Ecto neural progenitor cell (in vitro differentiated cells): ENCODE data around the gene RBM17.
A peak's percentile ranks its signal among the peaks of the same experiment; 100 is the strongest.
"Not testable (repeated sequence)": the region's sequence is repeated elsewhere in the genome, so short reads cannot be mapped to it uniquely, and the experiment has no call there.

ENCODE experiments used
- DNase-seq: peaks from one replicate; pipeline ENCODE4 v3.0.0-alpha.2; 2018; ENCODE audit warnings: low spot score

Gene RBM17

DNA sequence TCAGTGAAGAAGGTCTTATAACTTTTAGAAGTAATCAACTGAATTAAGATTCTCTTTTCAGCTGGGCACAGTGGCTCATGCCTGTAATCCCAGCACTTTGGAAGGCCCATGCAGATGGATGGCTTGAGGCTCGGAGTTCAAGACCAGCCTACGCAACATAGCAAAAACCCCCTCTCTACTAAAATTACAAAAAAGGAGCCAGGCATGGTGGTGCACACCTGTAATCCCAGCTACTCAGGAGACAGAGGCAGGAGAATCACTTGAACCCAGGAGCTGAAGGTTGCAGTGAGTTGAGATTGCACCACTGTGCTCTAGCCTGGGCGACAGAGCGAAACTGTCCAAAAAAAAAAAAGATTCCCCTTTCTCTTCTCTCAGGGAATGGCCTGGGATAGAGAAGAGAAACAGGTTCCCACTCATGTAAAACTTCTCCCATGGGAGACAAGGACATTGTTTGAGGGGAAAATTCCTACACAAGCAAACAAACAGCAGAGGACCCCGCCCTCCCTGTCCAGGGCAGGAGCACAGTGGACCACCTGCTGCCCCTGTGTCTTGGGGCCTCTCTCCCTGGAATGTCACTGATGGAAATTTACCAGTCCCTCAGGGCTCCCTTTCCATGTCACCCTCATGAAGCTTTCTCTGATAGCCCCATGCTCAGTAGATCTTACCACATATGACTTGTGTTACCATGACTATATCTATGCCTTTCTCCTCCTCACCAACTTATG lies 32.3 kb upstream of the RBM17 start:
- peak; percentile 7 for DNase-seq

- no peak for DNase-seq
Observed at GRCh38 chr10:6058682-6059475, 30.0 kb upstream of the RBM17 start.

GRCh38 chr10:6059506-6059905 lies 29.3 kb upstream of the RBM17 start:
- no peak for DNase-seq

DNA sequence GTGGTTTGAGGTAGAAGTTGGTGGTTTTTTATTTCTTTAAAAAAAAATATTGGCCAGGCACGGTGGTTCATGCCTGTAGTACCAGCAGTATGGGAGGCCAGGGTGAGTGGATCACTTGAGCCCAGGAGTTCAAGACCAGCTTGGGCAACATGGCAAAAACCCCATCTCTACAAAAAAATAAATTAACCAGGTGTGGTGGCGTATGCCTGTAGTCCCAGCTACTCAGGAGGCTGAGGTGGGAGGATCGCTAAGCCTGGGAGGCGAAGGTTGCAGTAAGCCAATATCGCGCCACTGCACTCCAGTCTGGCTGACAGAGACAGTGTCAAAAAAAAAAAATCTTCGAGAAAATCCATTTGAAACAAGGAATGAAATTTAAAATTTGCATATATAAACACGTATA lies 27.8 kb upstream of the RBM17 start:
- DNase-seq = no peak

DNA sequence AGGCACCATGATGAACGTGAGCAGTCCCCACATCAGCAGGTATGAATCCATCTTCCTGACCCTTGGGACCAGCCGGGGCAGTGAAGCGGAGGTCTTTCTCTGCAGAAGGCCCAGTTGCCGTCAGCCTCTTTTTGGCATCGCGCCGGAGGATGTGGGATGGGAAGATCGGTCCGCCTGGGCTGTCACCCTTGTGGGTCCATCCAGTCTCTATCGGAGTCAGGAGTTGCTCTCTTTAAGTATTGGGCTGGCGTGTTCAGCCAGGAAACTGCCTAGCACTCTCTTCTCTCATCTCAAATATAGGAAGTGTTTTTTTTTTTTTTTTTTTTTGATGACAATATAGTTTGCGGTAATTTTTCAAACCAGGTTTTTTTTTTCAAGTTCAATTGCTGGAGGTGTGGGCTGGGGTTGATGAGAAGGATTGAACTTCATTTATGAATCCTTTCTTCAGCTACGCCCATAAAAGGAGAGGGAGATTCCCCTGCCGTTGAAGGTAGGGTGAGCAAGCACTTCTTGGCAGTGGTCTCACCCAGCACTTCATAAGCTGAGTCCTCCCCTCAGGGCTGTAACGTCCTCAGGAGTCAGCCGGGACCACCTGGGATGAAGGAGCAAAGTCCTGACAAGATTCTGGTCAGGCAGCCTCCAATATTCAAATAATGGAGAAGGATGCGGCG lies 26.6 kb upstream of the RBM17 start, which contains the start of gene IL2RA:
Gene IL2RA (minus strand): TSS at position 267 of the 671 bp plus-strand sequence. CDS start 216 bp downstream, at position 51.
- no peak for DNase-seq

- DNase-seq = no peak
Observed at GRCh38 chr10:6064119-6064518, 24.7 kb upstream of the RBM17 start.

DNA sequence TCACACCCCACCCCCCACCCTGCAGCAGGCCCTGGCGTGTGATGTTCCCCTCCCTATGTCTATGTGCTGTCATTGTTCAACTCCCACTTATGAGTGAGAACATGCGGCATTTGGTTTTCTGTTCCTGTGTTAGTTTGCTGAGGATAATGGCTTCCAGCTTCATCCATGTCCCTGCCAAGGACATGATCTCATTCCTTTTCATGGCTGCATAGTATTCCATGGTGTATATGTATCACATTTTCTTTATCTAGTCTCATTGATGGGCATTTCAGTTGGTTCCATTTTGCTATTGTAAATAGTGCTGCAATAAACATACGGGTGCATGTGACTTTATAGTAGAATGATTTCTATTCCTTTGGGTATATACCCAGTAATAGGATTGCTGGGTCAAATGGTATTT lies 24.1 kb upstream of the RBM17 start:
- not testable (repeated sequence) for DNase-seq

- no peak for DNase-seq
Observed at GRCh38 chr10:6065406-6065805, 23.4 kb upstream of the RBM17 start.

DNA sequence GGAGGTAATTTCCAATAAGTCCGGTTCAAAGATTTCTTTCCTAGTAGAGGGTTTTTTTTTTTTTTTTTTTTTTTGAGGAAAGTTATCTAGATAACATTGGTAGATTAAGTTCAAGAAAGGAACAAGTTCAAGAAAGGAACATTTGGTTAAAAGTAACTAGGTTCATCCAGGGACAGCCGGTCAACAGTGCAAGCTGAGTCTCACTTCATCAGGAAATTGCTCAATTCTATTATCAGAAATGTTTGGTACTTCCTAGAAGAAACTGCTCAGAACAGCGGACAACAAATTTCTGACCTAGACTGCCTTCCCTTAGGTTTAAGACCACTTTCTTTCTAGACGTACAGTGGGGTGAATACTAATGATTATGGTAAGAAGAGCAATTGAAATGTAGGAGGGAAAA lies 23.0 kb upstream of the RBM17 start:
- no peak for DNase-seq

DNA sequence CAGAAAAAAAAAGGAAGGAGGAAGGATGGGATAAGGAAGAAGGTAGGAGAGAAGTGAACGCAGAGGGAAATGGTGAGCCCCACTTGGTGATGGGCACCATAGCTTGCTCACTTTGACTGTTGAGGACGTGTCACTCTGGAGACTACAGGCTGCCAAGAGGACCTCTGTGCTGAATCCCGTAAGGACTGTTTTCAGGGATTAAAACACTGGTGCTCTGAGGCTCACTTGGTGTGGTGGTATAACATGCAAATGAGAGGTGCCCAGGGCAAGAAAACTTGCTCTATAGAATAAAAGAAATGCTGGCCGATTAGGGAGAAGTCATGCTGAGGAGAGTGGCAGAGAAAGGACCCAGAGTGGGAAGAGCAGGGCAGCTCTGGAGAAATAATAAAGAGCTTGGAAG lies 21.4 kb upstream of the RBM17 start:
- DNase-seq = no peak

DNA sequence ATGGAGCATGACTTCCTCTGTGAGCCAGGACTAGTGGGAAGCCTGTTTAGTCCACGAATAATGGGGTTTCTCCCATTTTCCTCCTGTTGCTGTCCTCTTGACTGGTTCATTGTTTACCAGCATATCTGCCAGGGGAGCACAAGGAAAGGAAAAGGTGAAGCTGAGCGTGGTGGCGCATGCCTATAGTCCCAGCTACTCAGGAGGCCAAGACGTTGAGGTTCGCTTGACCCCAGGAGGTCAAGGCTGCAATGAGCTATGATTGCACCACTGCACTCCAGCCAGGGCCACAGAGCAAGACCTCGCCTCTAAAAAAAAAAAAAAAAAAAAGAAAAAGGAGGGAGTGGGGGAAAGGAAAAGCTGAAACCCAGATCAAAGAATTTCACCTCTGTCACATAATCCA lies 20.8 kb upstream of the RBM17 start:
- DNase-seq = no peak

DNA sequence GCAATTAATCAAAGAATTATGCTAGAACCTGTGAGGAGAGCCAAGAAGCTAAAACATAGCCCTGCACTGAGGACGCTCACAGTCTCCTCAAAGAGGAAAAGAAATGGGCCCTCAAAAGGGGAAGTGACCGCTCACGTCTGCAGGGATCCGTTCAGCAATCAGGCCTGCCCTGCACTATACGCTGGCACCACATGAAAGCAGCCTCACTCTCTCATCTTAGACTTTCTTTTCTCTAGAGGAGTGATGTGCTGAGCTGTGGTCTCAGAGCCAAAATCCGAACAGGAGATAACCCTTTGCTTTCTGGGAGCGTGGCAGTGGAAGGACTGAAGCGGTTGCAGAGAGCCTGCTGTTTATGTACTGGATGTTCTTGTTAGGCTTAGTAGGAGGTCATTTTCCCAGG lies 20.4 kb upstream of the RBM17 start:
- DNase-seq = no peak

- no peak for DNase-seq
Observed at GRCh38 chr10:6069081-6069931, 19.5 kb upstream of the RBM17 start.

GRCh38 chr10:6070660-6071059 lies 18.2 kb upstream of the RBM17 start:
- DNase-seq = no peak

DNA sequence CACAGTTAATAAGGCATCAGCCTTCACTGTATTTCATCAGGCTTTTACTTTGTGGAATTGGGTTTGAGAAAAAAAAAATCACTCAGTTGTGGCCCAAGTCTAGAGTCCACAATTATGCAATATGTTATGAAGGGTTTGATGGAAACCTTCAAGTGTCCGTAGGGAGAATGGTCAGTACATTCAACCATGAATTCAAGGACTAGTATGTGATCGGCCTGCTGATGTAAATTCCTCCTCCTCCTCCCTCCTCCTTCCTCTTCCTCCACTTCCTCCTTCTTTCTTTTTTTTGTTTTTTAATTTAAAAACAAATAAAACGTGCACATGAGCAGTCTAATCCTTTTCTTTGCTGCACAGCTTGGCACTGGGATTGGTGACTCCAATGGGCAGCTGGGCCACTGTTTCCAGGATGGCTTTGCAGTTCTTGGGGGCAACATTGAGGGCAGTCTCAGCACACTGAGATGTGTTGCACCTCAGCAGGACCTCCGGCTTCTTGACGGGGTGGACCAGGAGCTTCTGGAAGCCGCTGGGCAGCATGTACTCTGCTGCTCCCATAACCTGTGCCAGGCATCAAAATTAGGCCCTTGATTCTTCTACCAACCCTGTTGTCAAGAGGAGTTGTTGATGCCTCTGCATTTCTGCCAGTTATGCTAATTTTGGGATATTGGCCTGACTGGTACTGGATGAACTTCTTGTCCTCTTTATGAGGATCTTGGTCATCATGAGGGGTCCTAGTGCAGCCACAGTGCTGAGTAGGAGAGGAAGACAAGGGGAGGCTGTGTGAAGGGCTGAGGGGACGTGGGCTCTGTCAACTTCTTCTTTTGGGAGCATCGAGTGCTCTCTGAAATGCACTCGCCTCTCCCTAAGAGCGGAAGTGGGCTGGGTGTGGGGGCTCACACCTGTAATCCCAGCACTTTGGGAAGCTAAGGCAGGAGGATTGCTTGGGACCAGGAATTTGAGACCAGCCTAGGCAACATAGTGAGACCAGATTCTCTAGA lies 17.4 kb upstream of the RBM17 start:
- DNase-seq = no peak

DNA sequence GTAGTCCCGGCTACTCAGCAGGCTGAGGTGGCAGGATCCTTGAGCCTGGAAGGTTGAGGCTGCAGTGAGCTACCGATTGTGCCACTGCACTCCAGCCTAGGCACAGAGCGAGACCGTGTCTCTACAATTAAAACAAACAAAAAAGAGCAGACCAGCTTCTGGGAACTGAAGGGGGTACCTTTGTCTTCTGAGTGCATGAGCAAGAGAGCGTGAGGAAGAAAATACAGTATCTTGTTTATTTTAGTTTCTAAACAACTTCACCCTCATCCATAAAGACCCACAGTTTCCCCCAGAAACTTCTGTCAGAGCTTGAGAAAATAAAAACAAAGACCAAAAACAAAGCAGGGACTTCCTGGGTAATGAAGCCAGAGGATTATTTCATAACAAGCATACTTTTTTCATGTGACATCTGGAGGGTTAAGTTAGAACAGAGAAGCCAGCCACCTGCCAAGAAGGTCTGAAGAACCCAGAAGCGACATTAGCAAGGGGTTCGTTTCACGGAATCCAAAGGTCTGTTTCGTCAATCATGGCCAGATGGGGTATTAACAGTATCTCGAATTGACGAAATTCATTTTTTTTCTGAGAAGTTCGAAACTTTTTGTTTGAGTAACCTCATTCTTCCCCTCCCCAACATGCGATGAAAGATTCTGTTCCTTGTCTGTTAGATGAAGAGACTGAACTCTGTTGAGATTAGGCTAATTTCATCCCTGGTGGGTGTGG lies 16.5 kb upstream of the RBM17 start:
- no peak for DNase-seq

GRCh38 chr10:6074489-6075301 lies 14.1 kb upstream of the RBM17 start:
- DNase-seq = no peak

- no peak for DNase-seq
Observed at GRCh38 chr10:6077071-6077675, 11.7 kb upstream of the RBM17 start.

DNA sequence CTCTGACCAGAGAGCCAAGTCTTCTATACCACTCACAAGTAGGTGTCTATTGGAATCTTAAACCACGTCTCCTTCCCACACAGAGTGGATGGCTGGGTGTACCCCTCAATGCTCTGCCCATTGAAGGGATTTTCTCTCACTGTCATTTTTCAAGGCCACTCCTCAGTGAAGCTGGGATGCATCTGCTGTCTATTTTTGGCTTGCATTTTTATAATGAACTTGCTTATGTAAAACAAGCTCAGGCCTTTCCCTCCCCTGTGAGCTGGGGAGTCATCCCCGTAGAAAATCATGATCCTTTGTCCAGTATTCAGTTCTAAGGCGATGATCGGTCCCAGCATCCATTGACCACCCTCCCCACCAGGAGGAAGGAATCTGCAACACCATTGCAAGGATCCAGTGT lies 9.8 kb upstream of the RBM17 start:
- DNase-seq = no peak
